Astrocyte (in vitro differentiated cells and primary cell): ENCODE results near the gene CD101.

ENCODE experiments used
- EZH2 ChIP-seq: IDR thresholded peaks from 2 replicates; pipeline ENCODE4 v1.6.1; 2012; ENCODE audit warnings: mild to moderate bottlenecking, low read length, inconsistent platforms; ENCODE audit not compliant: insufficient read depth
- TF ChIP-seq, protein P1 (sequence below): IDR thresholded peaks from 2 replicates; pipeline ENCODE4 v1.5.1; 2011; ENCODE audit warnings: low read depth, mild to moderate bottlenecking, inconsistent platforms, low read length, moderate library complexity; ENCODE audit not compliant: insufficient read depth

DNA sequence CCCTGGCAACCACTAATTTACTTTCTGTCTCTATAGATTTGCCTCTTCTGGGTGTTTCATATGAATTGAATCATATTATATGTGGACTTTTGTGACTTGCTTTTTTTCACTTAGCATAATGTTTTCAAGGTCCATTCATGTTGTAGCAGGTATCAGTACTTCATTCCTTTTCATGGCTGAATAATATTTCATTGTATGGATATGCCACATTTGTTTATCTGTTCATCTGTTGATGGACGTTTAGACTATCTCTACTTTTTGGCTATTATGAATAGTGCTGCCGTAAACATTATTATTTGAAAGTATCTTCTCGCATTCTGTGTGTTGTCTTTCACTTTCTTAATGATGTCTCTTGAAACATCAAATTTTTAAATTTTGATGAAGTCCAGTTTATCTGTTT is 32.8 kb upstream of the CD101 start:
- no peak for TF ChIP-seq EZH2
- TF ChIP-seq, protein P1, sequence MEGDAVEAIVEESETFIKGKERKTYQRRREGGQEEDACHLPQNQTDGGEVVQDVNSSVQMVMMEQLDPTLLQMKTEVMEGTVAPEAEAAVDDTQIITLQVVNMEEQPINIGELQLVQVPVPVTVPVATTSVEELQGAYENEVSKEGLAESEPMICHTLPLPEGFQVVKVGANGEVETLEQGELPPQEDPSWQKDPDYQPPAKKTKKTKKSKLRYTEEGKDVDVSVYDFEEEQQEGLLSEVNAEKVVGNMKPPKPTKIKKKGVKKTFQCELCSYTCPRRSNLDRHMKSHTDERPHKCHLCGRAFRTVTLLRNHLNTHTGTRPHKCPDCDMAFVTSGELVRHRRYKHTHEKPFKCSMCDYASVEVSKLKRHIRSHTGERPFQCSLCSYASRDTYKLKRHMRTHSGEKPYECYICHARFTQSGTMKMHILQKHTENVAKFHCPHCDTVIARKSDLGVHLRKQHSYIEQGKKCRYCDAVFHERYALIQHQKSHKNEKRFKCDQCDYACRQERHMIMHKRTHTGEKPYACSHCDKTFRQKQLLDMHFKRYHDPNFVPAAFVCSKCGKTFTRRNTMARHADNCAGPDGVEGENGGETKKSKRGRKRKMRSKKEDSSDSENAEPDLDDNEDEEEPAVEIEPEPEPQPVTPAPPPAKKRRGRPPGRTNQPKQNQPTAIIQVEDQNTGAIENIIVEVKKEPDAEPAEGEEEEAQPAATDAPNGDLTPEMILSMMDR: no peak
